ENCODE data around the gene DARS2.
"Not testable (repeated sequence)": the region's sequence is repeated elsewhere in the genome, so short reads cannot be mapped to it uniquely, and the experiment has no call there.

Gene DARS2

DNA sequence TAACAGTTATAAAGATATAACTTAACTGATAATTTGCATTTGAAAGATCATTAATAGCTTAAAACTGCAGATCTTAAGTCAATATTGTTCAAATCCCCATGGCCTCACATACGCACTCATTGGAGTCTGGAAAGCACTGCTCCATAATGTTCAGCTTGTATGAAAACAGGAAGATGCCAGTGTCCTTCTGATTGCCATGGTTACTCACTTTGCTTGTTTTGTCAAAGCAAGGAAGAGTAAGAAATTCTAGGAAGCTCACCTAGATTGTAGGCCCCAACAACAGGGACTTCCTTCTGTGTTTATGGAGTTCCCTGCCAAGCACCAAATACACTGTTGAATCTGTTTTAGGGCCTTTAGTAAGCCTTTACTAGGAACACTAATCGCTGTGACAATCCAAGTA is 32.4 kb downstream of the DARS2 start:
- H2AK5ac ChIP-seq (ENCODE audit: low read length) = no peak overlapping the region
- H3K23ac ChIP-seq (ENCODE audit: low read length) = no peak overlapping the region
- H2BK5ac ChIP-seq (ENCODE audit: low read length) = no peak overlapping the region
- H3K18ac ChIP-seq (ENCODE audit: low read length) = no peak overlapping the region
- H4K8ac ChIP-seq (ENCODE audit: low read depth, low read length) = no peak overlapping the region
- H3K79me1 ChIP-seq (ENCODE audit: low read length) = no peaks in the 10 kb centered on the region
- no peaks in the 10 kb centered on the region for H3K79me2 ChIP-seq (ENCODE audit: control insufficient read depth, insufficient read depth, low read length)
- H3K36me3 ChIP-seq (ENCODE audit: control insufficient read depth, insufficient read depth, low read length) = peaks cover 1% of the 10 kb centered on the region
- no peak overlapping the region for H2BK120ac ChIP-seq (ENCODE audit: low read depth, low read length)
- no peak overlapping the region for H3K4me2 ChIP-seq (ENCODE audit: low read length)
- DNase-seq = no peak
- no peak overlapping the region for H3K56ac ChIP-seq (ENCODE audit: low read length)
- no peak overlapping the region for H3K27ac ChIP-seq (ENCODE audit: low read depth, low read length)
- H3K4me1 ChIP-seq (ENCODE audit: control insufficient read depth, low read depth, low read length) = peaks cover 6% of the 10 kb centered on the region
- H3K4me3 ChIP-seq (ENCODE audit: low read length) = no peak overlapping the region
- no peaks in the 10 kb centered on the region for H3K27me3 ChIP-seq (ENCODE audit: insufficient read depth, low read length, poor library complexity)
- no peak overlapping the region for H3K4ac ChIP-seq (ENCODE audit: low read depth, low read length)
- H3K9ac ChIP-seq (ENCODE audit: low read length) = no peak overlapping the region
- WGBS (ENCODE audit: extremely low coverage, insufficient coverage, low lambda C conversion rate) = no CpG with 5 or more reads among the region's 2 CpGs
- no peak overlapping the region for H4K5ac ChIP-seq (ENCODE audit: low read length)
- H2BK15ac ChIP-seq (replicated peaks; ENCODE audit: low read depth) = no peak overlapping the region

DNA sequence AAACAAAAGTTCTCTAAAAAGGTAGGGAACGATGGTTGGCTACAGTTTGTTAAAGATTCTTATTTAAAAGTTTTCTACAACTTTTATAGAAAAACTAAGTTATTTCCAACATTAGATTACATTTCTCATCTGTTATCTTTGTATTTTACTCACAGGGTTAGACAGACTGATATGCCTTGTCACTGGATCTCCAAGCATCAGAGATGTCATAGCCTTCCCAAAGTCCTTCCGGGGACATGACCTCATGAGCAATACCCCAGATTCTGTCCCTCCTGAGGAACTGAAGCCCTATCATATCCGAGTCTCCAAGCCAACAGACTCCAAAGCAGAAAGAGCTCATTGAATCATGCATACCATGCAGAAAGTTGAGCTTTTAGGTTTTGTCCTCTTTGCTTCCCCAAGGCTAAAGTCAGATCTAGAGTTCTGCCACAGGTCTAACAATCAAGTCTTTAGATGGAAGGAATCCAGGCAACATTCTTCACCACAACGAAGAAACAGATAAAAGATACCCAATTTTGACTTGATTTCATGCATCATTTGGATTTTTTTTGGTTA is 33.0 kb downstream of the DARS2 start:
- peaks cover 6% of the 10 kb centered on the region for H3K4me1 ChIP-seq (ENCODE audit: control insufficient read depth, low read depth, low read length)
- no peak overlapping the region for H2BK120ac ChIP-seq (ENCODE audit: low read depth, low read length)
- H3K36me3 ChIP-seq (ENCODE audit: control insufficient read depth, insufficient read depth, low read length) = peaks cover 1% of the 10 kb centered on the region
- H2AK5ac ChIP-seq (ENCODE audit: low read length) = no peak overlapping the region
- no peak overlapping the region for H3K23ac ChIP-seq (ENCODE audit: low read length)
- no peaks in the 10 kb centered on the region for H3K27me3 ChIP-seq (ENCODE audit: insufficient read depth, low read length, poor library complexity)
- H3K4me2 ChIP-seq (ENCODE audit: low read length) = no peak overlapping the region
- H4K8ac ChIP-seq (ENCODE audit: low read depth, low read length) = no peak overlapping the region
- H3K9ac ChIP-seq (ENCODE audit: low read length) = no peak overlapping the region
- no peak overlapping the region for H3K4ac ChIP-seq (ENCODE audit: low read depth, low read length)
- H3K79me2 ChIP-seq (ENCODE audit: control insufficient read depth, insufficient read depth, low read length) = no peaks in the 10 kb centered on the region
- no peak overlapping the region for H2BK5ac ChIP-seq (ENCODE audit: low read length)
- no peak for DNase-seq
- no CpG with 5 or more reads among the region's 4 CpGs for WGBS (ENCODE audit: extremely low coverage, insufficient coverage, low lambda C conversion rate)
- H4K5ac ChIP-seq (ENCODE audit: low read length) = no peak overlapping the region
- H3K56ac ChIP-seq (ENCODE audit: low read length) = no peak overlapping the region
- no peak overlapping the region for H3K18ac ChIP-seq (ENCODE audit: low read length)
- H2BK15ac ChIP-seq (replicated peaks; ENCODE audit: low read depth) = no peak overlapping the region
- no peak overlapping the region for H3K4me3 ChIP-seq (ENCODE audit: low read length)
- H3K79me1 ChIP-seq (ENCODE audit: low read length) = no peaks in the 10 kb centered on the region
- H3K27ac ChIP-seq (ENCODE audit: low read depth, low read length) = no peak overlapping the region

DNA sequence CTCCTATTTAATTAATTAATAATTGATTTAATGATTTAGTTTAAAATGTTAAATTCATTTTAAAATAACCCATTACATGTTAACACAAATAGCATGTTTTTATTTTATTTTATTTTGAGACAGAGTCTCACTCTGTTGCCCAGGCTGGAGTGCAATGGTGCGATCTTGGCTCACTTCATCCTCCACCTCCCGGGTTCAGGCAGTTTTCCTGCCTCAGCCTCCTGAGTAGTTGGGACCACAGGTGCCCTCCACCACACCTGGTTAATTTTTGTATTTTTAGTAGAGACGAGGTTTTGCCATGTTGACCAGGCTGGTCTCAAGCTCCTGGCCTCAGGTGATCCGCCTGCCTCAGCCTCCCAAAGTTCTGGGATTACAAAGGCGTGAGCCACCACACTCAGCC is 35.1 kb downstream of the DARS2 start:
- not testable (repeated sequence) for H3K23ac ChIP-seq (ENCODE audit: low read length); H3K79me1 ChIP-seq (ENCODE audit: low read length); H4K5ac ChIP-seq (ENCODE audit: low read length); H3K27ac ChIP-seq (ENCODE audit: low read depth, low read length); H3K4ac ChIP-seq (ENCODE audit: low read depth, low read length); H2BK5ac ChIP-seq (ENCODE audit: low read length); H3K36me3 ChIP-seq (ENCODE audit: control insufficient read depth, insufficient read depth, low read length); H4K8ac ChIP-seq (ENCODE audit: low read depth, low read length); H3K79me2 ChIP-seq (ENCODE audit: control insufficient read depth, insufficient read depth, low read length); H3K4me3 ChIP-seq (ENCODE audit: low read length); H2AK5ac ChIP-seq (ENCODE audit: low read length); H3K4me1 ChIP-seq (ENCODE audit: control insufficient read depth, low read depth, low read length); H2BK15ac ChIP-seq (replicated peaks; ENCODE audit: low read depth); H2BK120ac ChIP-seq (ENCODE audit: low read depth, low read length); H3K18ac ChIP-seq (ENCODE audit: low read length); DNase-seq; H3K9ac ChIP-seq (ENCODE audit: low read length); H3K56ac ChIP-seq (ENCODE audit: low read length); H3K4me2 ChIP-seq (ENCODE audit: low read length); H3K27me3 ChIP-seq (ENCODE audit: insufficient read depth, low read length, poor library complexity)
- no CpG with 5 or more reads among the region's 5 CpGs for WGBS (ENCODE audit: extremely low coverage, insufficient coverage, low lambda C conversion rate)

DNA sequence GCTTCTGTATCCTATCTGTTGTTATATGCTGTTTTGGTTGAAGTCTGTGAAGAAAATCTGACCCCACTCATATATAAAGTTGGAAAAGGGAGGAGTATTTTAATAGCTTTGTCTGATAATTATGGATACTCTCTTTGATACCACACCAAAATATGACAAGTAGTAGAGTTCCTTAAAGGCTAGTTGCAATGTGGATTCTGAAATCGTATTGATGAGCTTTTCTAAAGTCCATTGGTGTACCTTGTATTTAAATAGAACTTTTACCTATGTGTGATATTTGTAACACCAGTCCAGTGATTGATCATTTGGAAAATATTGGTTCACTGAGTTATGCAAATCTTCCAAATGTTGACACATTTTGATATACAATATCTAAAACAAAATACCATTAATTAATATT is 35.6 kb downstream of the DARS2 start:
- no peak overlapping the region for H3K4me3 ChIP-seq (ENCODE audit: low read length)
- no peak overlapping the region for H3K23ac ChIP-seq (ENCODE audit: low read length)
- peaks cover 4% of the 10 kb centered on the region for H3K79me2 ChIP-seq (ENCODE audit: control insufficient read depth, insufficient read depth, low read length)
- H3K36me3 ChIP-seq (ENCODE audit: control insufficient read depth, insufficient read depth, low read length) = peaks cover 9% of the 10 kb centered on the region
- H2BK120ac ChIP-seq (ENCODE audit: low read depth, low read length) = no peak overlapping the region
- no peak overlapping the region for H3K4ac ChIP-seq (ENCODE audit: low read depth, low read length)
- H3K56ac ChIP-seq (ENCODE audit: low read length) = no peak overlapping the region
- H3K27me3 ChIP-seq (ENCODE audit: insufficient read depth, low read length, poor library complexity) = no peaks in the 10 kb centered on the region
- H2BK15ac ChIP-seq (replicated peaks; ENCODE audit: low read depth) = no peak overlapping the region
- no peak overlapping the region for H2AK5ac ChIP-seq (ENCODE audit: low read length)
- H3K4me2 ChIP-seq (ENCODE audit: low read length) = no peak overlapping the region
- no peak overlapping the region for H3K9ac ChIP-seq (ENCODE audit: low read length)
- no peaks in the 10 kb centered on the region for H3K4me1 ChIP-seq (ENCODE audit: control insufficient read depth, low read depth, low read length)
- H3K27ac ChIP-seq (ENCODE audit: low read depth, low read length) = no peak overlapping the region
- H4K5ac ChIP-seq (ENCODE audit: low read length) = no peak overlapping the region
- H2BK5ac ChIP-seq (ENCODE audit: low read length) = no peak overlapping the region
- H3K18ac ChIP-seq (ENCODE audit: low read length) = no peak overlapping the region
- DNase-seq = no peak
- WGBS (ENCODE audit: extremely low coverage, insufficient coverage, low lambda C conversion rate) = no CpG with 5 or more reads among the region's 1 CpG
- H3K79me1 ChIP-seq (ENCODE audit: low read length) = no peaks in the 10 kb centered on the region
- H4K8ac ChIP-seq (ENCODE audit: low read depth, low read length) = no peak overlapping the region

DNA sequence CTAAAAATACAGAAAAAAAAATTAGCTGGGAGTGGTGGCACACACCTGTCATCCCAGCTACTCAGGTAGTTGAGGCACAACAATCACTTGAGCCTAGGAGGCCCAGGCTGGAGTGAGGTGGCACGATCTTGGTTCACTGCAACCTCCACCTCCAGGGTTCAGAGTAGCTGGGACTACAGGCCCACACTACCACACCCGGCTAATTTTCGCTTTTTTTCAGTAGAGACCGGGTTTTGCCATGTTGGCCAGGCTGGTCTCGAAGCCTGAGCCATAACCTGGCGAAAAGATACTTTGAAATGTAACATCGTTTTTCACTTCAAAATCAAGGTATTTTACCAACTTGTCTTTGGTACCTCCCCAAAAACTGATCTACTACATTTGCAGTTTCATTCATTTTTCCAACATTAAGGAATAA is 37.3 kb downstream of the DARS2 start:
- no peak overlapping the region for H2BK120ac ChIP-seq (ENCODE audit: low read depth, low read length)
- H4K8ac ChIP-seq (ENCODE audit: low read depth, low read length) = no peak overlapping the region
- peaks cover 17% of the 10 kb centered on the region for H3K36me3 ChIP-seq (ENCODE audit: control insufficient read depth, insufficient read depth, low read length)
- H3K23ac ChIP-seq (ENCODE audit: low read length) = no peak overlapping the region
- DNase-seq = peak; percentile 60
- H3K56ac ChIP-seq (ENCODE audit: low read length) = no peak overlapping the region
- peaks cover 19% of the 10 kb centered on the region for H3K79me2 ChIP-seq (ENCODE audit: control insufficient read depth, insufficient read depth, low read length)
- H3K27ac ChIP-seq (ENCODE audit: low read depth, low read length) = peak overlapping the region; percentile 37
- H2AK5ac ChIP-seq (ENCODE audit: low read length) = no peak overlapping the region
- H3K79me1 ChIP-seq (ENCODE audit: low read length) = no peaks in the 10 kb centered on the region
- no peak overlapping the region for H3K4me3 ChIP-seq (ENCODE audit: low read length)
- H3K4ac ChIP-seq (ENCODE audit: low read depth, low read length) = no peak overlapping the region
- H3K27me3 ChIP-seq (ENCODE audit: insufficient read depth, low read length, poor library complexity) = no peaks in the 10 kb centered on the region
- no peak overlapping the region for H2BK5ac ChIP-seq (ENCODE audit: low read length)
- H3K9ac ChIP-seq (ENCODE audit: low read length) = no peak overlapping the region
- no peak overlapping the region for H3K18ac ChIP-seq (ENCODE audit: low read length)
- no CpG with 5 or more reads among the region's 7 CpGs for WGBS (ENCODE audit: extremely low coverage, insufficient coverage, low lambda C conversion rate)
- no peaks in the 10 kb centered on the region for H3K4me1 ChIP-seq (ENCODE audit: control insufficient read depth, low read depth, low read length)
- H4K5ac ChIP-seq (ENCODE audit: low read length) = no peak overlapping the region
- H3K4me2 ChIP-seq (ENCODE audit: low read length) = no peak overlapping the region
- H2BK15ac ChIP-seq (replicated peaks; ENCODE audit: low read depth) = no peak overlapping the region

DNA sequence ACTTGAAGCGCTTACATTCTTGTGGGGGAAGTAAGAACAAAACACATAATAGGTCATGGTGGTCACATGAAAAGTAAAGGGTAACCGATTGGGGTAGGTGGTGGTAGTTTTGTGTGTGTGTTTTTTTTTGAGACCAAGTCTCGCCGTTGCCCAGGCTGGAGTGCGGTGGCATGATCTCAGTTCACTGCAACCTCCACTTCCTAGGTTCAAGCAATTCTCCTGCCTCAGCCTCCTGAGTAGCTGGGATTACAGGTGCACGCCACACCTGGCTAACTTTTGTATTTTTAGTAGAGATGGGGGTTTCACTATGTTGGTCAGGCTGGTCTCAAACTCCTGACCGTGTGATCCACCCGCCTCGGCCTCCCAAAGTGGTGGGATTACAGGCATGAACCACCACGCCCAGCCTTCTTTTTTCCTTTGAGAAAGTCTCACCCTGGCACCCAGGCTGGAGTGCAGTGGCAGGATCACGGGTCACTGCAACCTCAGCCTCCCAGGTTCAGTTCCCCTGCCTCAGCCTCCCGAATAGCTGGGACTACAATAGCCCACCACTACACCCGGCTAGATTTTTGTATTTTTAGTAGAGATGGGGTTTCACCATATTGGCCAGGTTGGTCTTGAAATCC is 37.8 kb downstream of the DARS2 start:
- H2BK120ac ChIP-seq (ENCODE audit: low read depth, low read length); H3K4me2 ChIP-seq (ENCODE audit: low read length); H2BK5ac ChIP-seq (ENCODE audit: low read length); H3K23ac ChIP-seq (ENCODE audit: low read length); H4K8ac ChIP-seq (ENCODE audit: low read depth, low read length); DNase-seq; H4K5ac ChIP-seq (ENCODE audit: low read length); H3K56ac ChIP-seq (ENCODE audit: low read length); H2AK5ac ChIP-seq (ENCODE audit: low read length); H3K9ac ChIP-seq (ENCODE audit: low read length); H3K4ac ChIP-seq (ENCODE audit: low read depth, low read length); H3K4me3 ChIP-seq (ENCODE audit: low read length); H3K4me1 ChIP-seq (ENCODE audit: control insufficient read depth, low read depth, low read length); H3K27me3 ChIP-seq (ENCODE audit: insufficient read depth, low read length, poor library complexity); H2BK15ac ChIP-seq (replicated peaks; ENCODE audit: low read depth); H3K79me1 ChIP-seq (ENCODE audit: low read length); H3K18ac ChIP-seq (ENCODE audit: low read length): not testable (repeated sequence)
- WGBS (ENCODE audit: extremely low coverage, insufficient coverage, low lambda C conversion rate) = no CpG with 5 or more reads among the region's 13 CpGs
- peak overlapping the region; percentile 7 for H3K27ac ChIP-seq (ENCODE audit: low read depth, low read length)
- H3K36me3 ChIP-seq (ENCODE audit: control insufficient read depth, insufficient read depth, low read length) = peaks cover 18% of the 10 kb centered on the region
- H3K79me2 ChIP-seq (ENCODE audit: control insufficient read depth, insufficient read depth, low read length) = peaks cover 24% of the 10 kb centered on the region
